ENCODE results near the gene TRPV2. TPM values are rescaled to one million over a fixed set of nuclear protein-coding genes. Genes with fewer than 3 reads are reported as not detected.

Gene TRPV2
- total and polyA plus RNA-seq, 4 donors, result 2.9 to 9.3 (median 4.6) TPM

DNA sequence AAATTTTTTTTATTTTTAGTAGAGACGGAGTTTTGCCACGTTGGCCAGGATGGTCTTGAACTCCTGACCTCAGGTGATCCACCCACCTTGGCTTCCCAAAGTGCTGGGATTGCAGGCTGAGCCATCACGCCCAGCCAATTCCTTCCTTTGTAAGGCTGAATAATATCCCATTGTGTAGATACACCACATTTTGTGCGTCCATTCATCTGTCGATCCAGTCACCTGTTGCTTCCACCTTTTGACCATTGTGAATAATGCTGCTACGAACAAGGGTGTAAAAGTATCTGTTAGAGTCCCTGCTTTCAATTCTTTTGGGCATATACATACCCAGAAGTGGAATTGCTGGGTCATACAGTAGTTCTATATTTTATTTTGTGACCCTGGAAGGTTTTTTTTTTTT is 15.3 kb downstream of the TRPV2 start:
- WGBS, result 82% methylated on average over 6 of the region's 6 CpGs
- no peak overlapping the region for H3K4me3 ChIP-seq (ENCODE audit: low read depth in 1 of 3, low read length in 3 of 3)
- peaks cover 0 to 2% (median under 1%) of the 10 kb centered on the region in 4 donors for H3K36me3 ChIP-seq (ENCODE audit: control insufficient read depth in 4 of 4, insufficient read depth in 3 of 4, low read depth in 1 of 4, low read length in 3 of 4)
- peaks cover 0 to 3% (median 0%) of the 10 kb centered on the region in 4 donors for H3K4me1 ChIP-seq (ENCODE audit: control insufficient read depth in 4 of 4, insufficient read depth in 4 of 4, low read length in 3 of 4)
- no peak overlapping the region for H3K9ac ChIP-seq (ENCODE audit: low read depth in 1 of 2, low read length in 2 of 2)
- H3K27me3 ChIP-seq (ENCODE audit: control insufficient read depth in 4 of 4, insufficient read depth in 4 of 4, low read length in 3 of 4), result no peaks in the 10 kb centered on the region
- H3K9me3 ChIP-seq (ENCODE audit: control insufficient read depth in 4 of 4, low read length in 3 of 4), result no peaks in the 10 kb centered on the region
- TF ChIP-seq JUND (IDR thresholded peaks at IDR 0.05) (no peak), SP1 (IDR thresholded peaks at IDR 0.05) (no peak), FOXA2 (IDR thresholded peaks at IDR 0.05) (no peak), HNF4G (IDR thresholded peaks at IDR 0.05) (no peak)
- H3K27ac ChIP-seq (ENCODE audit: low read depth in 1 of 2, low read length in 2 of 2), result no peak overlapping the region
- no peak for DNase-seq (ENCODE audit: low spot score)

DNA sequence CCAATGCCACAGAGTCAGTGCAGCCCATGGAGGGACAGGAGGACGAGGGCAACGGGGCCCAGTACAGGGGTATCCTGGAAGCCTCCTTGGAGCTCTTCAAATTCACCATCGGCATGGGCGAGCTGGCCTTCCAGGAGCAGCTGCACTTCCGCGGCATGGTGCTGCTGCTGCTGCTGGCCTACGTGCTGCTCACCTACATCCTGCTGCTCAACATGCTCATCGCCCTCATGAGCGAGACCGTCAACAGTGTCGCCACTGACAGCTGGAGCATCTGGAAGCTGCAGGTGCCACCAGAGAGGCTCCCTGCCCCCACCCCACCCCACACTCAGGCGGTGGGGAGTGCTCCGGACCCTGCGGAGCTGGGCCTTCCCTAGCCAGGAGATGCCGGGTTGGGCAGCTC is 16.6 kb downstream of the TRPV2 start:
- Histone ChIP-seq H3K9ac (ENCODE audit: low read depth in 1 of 2, low read length in 2 of 2) (no peak overlapping the region), H3K27ac (ENCODE audit: low read depth in 1 of 2, low read length in 2 of 2) (no peak overlapping the region), H3K4me3 (ENCODE audit: low read depth in 1 of 3, low read length in 3 of 3) (no peak overlapping the region), H3K4me1 (ENCODE audit: control insufficient read depth in 4 of 4, insufficient read depth in 4 of 4, low read length in 3 of 4) (no peaks in the 10 kb centered on the region), H3K27me3 (ENCODE audit: control insufficient read depth in 4 of 4, insufficient read depth in 4 of 4, low read length in 3 of 4) (no peaks in the 10 kb centered on the region), H3K36me3 (ENCODE audit: control insufficient read depth in 4 of 4, insufficient read depth in 3 of 4, low read depth in 1 of 4, low read length in 3 of 4) (peaks cover 0 to 2% (median under 1%) of the 10 kb centered on the region in 4 donors), H3K9me3 (ENCODE audit: control insufficient read depth in 4 of 4, low read length in 3 of 4) (no peaks in the 10 kb centered on the region)
- 94% methylated on average over 15 of the region's 15 CpGs for WGBS
- DNase-seq (ENCODE audit: low spot score), result no peak
- TF ChIP-seq FOXA2 (IDR thresholded peaks at IDR 0.05), result no peak
- no peak for TF ChIP-seq SP1 (IDR thresholded peaks at IDR 0.05)
- TF ChIP-seq HNF4G (IDR thresholded peaks at IDR 0.05), result no peak
- TF ChIP-seq, protein P1, sequence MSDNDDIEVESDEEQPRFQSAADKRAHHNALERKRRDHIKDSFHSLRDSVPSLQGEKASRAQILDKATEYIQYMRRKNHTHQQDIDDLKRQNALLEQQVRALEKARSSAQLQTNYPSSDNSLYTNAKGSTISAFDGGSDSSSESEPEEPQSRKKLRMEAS (IDR thresholded peaks at IDR 0.05), result no peak

- Histone ChIP-seq H3K9ac (ENCODE audit: low read depth in 1 of 2, low read length in 2 of 2) (no peak overlapping the region), H3K9me3 (ENCODE audit: control insufficient read depth in 4 of 4, low read length in 3 of 4) (no peaks in the 10 kb centered on the region), H3K27me3 (ENCODE audit: control insufficient read depth in 4 of 4, insufficient read depth in 4 of 4, low read length in 3 of 4) (no peaks in the 10 kb centered on the region), H3K36me3 (ENCODE audit: control insufficient read depth in 4 of 4, insufficient read depth in 3 of 4, low read depth in 1 of 4, low read length in 3 of 4) (no peaks in the 10 kb centered on the region), H3K4me1 (ENCODE audit: control insufficient read depth in 4 of 4, insufficient read depth in 4 of 4, low read length in 3 of 4) (peaks cover 0 to 5% (median 4%) of the 10 kb centered on the region in 4 donors), H3K4me3 (ENCODE audit: low read depth in 1 of 3, low read length in 3 of 3) (no peak overlapping the region), H3K27ac (ENCODE audit: low read depth in 1 of 2, low read length in 2 of 2) (no peak overlapping the region)
- WGBS, result 82% methylated on average over 5 of the region's 5 CpGs
- no peak for DNase-seq (ENCODE audit: low spot score)
- TF ChIP-seq SP1 (IDR thresholded peaks at IDR 0.05) (no peak), RXRA (IDR thresholded peaks at IDR 0.05) (no peak), CTCF (IDR thresholded peaks at IDR 0.05; ENCODE audit: low read depth, low read length, missing input control) (no peak), TAF1 (conservative IDR thresholded peaks at IDR 0.05) (no peak), HNF4G (IDR thresholded peaks at IDR 0.05) (no peak), FOXA2 (IDR thresholded peaks at IDR 0.05) (no peak), HNF4A (conservative IDR thresholded peaks at IDR 0.05) (no peak), YY1 (IDR thresholded peaks at IDR 0.05) (no peak)
Observed at GRCh38 chr17:16433514-16433913, 18.1 kb downstream of the TRPV2 start.

DNA sequence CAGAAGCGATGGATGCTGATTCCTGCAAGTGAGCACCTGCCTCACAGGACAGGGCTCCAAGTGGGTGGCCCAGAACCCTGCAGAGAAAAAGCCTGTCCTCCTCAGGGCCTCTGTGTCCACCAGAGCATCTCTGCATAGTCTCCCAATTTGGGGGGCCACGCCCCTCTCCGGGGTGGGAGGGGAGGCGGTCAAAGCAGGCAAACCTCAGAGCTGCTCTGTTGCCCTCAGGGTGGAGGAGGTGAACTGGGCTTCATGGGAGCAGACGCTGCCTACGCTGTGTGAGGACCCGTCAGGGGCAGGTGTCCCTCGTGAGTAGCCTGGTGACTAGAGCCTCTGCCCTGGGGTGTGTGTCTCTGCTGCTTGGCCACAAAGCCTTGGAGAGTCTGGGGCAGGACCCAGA is 19.3 kb downstream of the TRPV2 start:
- no peak for DNase-seq (ENCODE audit: low spot score)
- peaks cover 0 to 6% (median 4%) of the 10 kb centered on the region in 4 donors for H3K4me1 ChIP-seq (ENCODE audit: control insufficient read depth in 4 of 4, insufficient read depth in 4 of 4, low read length in 3 of 4)
- WGBS, result 72% methylated on average over 8 of the region's 8 CpGs
- H3K36me3 ChIP-seq (ENCODE audit: control insufficient read depth in 4 of 4, insufficient read depth in 3 of 4, low read depth in 1 of 4, low read length in 3 of 4), result no peaks in the 10 kb centered on the region
- H3K9ac ChIP-seq (ENCODE audit: low read depth in 1 of 2, low read length in 2 of 2), result no peak overlapping the region
- H3K27me3 ChIP-seq (ENCODE audit: control insufficient read depth in 4 of 4, insufficient read depth in 4 of 4, low read length in 3 of 4), result no peaks in the 10 kb centered on the region
- no peak overlapping the region for H3K27ac ChIP-seq (ENCODE audit: low read depth in 1 of 2, low read length in 2 of 2)
- no peak overlapping the region for H3K4me3 ChIP-seq (ENCODE audit: low read depth in 1 of 3, low read length in 3 of 3)
- H3K9me3 ChIP-seq (ENCODE audit: control insufficient read depth in 4 of 4, low read length in 3 of 4), result no peaks in the 10 kb centered on the region
- no peak for TF ChIP-seq ZBTB33 (IDR thresholded peaks at IDR 0.05)
- no peak for TF ChIP-seq JUND (IDR thresholded peaks at IDR 0.05)
- TF ChIP-seq NR2F2 (IDR thresholded peaks at IDR 0.05), result no peak
- TF ChIP-seq HNF4A (conservative IDR thresholded peaks at IDR 0.05), result no peak
- no peak for TF ChIP-seq CTCF (IDR thresholded peaks at IDR 0.05; ENCODE audit: low read depth, low read length, missing input control)
- TF ChIP-seq RXRA (IDR thresholded peaks at IDR 0.05), result no peak
- TF ChIP-seq, protein P1 (IDR thresholded peaks at IDR 0.05), result no peak
- no peak for TF ChIP-seq FOXA2 (IDR thresholded peaks at IDR 0.05)
- TF ChIP-seq HNF4G (IDR thresholded peaks at IDR 0.05), result no peak
